Thoracic aorta (tissue), 2 donors: Measurements from ENCODE around the gene AOC2. TPM values are rescaled to one million over a fixed set of nuclear protein-coding genes. Genes with fewer than 3 reads are reported as not detected.
"Not testable (repeated sequence)": the region's sequence is repeated elsewhere in the genome, so short reads cannot be mapped to it uniquely, and the experiment has no call there.

ENCODE experiments used
- ATAC-seq: fragments of 150-250 bp; one replicate; pipeline ENCODE4 v1.8.0; 2017; ENCODE audit warnings: low read depth; ENCODE audit not compliant: insufficient number of reproducible peaks, low FRiP score
- DNase-seq: peaks from one replicate; pipeline ENCODE4 v3.0.0-alpha.2; 2020; ENCODE audit warnings: low spot score
- H3K27ac ChIP-seq, 2 donors: fragments of 200-600 bp; sonication (generic); 1 replicate in 1 of 2; 2 replicates in 1 of 2; pipeline ENCODE4 v1.5.1; 2016; ENCODE audit warnings: mild to moderate bottlenecking in 2 of 2, moderate library complexity in 2 of 2
- H3K27me3 ChIP-seq: fragments of 200-600 bp; sonication (generic); replicated peaks from 2 replicates; pipeline ENCODE4 v1.6.0; 2016; ENCODE audit warnings: mild to moderate bottlenecking; ENCODE audit not compliant: insufficient read depth
- H3K36me3 ChIP-seq: fragments of 200-600 bp; sonication (generic); one replicate; pipeline ENCODE4 v1.5.1; 2016
- H3K4me1 ChIP-seq, 2 donors: fragments of 200-600 bp; sonication (generic); 1 replicate in 1 of 2; 2 replicates in 1 of 2; pipeline versions ENCODE4 v1.5.1 to v1.6.0; 2016; ENCODE audit warnings: low read depth in 2 of 2, mild to moderate bottlenecking in 1 of 2; ENCODE audit not compliant: control insufficient read depth in 1 of 2
- H3K4me3 ChIP-seq: fragments of 200-600 bp; sonication (generic); 2 replicates; pipeline ENCODE4 v1.5.1; 2016; ENCODE audit warnings: mild to moderate bottlenecking
- H3K9me3 ChIP-seq: fragments of 200-600 bp; sonication (generic); 2 replicates; pipeline ENCODE4 v1.5.1; 2016
- total RNA-seq, 2 donors: library from RNA; depleted of rRNA; stranded (reverse); fragments of >200 nt; gene quantifications; one replicate each; pipeline versions ENCODE4 v1.1.0 to v1.2.3, GENCODE V29; 2016
- TF ChIP-seq, protein P1 (sequence below): fragments of 200-600 bp; sonication (generic); IDR thresholded peaks from one replicate; pipeline ENCODE4 v1.5.1; 2019; ENCODE audit warnings: antibody characterized with exemption

Gene AOC2
- total RNA-seq, 2 donors from 2014 or later, result 0.68 to 2.8 TPM

DNA sequence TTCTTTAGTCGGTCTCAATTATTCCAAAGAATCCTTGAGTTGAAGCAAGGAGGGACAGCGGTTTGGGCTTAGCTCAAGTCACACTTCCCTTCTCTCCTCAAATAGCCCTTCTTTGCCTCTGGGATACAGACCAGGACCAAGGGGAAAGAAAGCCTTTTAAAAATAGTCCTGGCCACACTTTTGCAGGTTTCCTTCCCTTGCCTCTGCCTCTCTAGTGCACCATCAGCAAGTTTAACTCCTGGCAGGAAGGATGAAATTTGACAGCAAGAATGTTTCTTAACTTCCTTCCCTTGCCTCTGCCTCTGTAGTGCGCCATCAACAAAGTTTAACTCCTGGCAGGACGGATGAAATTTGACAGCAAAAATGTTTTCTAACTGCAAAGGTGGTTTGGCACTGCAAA, 49.0 kb downstream of the AOC2 start:
- no peaks in the 10 kb centered on the region for H3K9me3 ChIP-seq
- H3K4me3 ChIP-seq, result peak overlapping the region; percentile 0
- no peaks in the 10 kb centered on the region for H3K27me3 ChIP-seq
- no peak for DNase-seq
- H3K4me1 ChIP-seq, result peaks cover 36 to 51% of the 10 kb centered on the region in 2 donors
- peak overlapping the region; percentile 73 to 82 for H3K27ac ChIP-seq
- H3K36me3 ChIP-seq, result no peaks in the 10 kb centered on the region
- TF ChIP-seq, protein P1, sequence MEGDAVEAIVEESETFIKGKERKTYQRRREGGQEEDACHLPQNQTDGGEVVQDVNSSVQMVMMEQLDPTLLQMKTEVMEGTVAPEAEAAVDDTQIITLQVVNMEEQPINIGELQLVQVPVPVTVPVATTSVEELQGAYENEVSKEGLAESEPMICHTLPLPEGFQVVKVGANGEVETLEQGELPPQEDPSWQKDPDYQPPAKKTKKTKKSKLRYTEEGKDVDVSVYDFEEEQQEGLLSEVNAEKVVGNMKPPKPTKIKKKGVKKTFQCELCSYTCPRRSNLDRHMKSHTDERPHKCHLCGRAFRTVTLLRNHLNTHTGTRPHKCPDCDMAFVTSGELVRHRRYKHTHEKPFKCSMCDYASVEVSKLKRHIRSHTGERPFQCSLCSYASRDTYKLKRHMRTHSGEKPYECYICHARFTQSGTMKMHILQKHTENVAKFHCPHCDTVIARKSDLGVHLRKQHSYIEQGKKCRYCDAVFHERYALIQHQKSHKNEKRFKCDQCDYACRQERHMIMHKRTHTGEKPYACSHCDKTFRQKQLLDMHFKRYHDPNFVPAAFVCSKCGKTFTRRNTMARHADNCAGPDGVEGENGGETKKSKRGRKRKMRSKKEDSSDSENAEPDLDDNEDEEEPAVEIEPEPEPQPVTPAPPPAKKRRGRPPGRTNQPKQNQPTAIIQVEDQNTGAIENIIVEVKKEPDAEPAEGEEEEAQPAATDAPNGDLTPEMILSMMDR, result no peak
- ATAC-seq, result no peak

DNA sequence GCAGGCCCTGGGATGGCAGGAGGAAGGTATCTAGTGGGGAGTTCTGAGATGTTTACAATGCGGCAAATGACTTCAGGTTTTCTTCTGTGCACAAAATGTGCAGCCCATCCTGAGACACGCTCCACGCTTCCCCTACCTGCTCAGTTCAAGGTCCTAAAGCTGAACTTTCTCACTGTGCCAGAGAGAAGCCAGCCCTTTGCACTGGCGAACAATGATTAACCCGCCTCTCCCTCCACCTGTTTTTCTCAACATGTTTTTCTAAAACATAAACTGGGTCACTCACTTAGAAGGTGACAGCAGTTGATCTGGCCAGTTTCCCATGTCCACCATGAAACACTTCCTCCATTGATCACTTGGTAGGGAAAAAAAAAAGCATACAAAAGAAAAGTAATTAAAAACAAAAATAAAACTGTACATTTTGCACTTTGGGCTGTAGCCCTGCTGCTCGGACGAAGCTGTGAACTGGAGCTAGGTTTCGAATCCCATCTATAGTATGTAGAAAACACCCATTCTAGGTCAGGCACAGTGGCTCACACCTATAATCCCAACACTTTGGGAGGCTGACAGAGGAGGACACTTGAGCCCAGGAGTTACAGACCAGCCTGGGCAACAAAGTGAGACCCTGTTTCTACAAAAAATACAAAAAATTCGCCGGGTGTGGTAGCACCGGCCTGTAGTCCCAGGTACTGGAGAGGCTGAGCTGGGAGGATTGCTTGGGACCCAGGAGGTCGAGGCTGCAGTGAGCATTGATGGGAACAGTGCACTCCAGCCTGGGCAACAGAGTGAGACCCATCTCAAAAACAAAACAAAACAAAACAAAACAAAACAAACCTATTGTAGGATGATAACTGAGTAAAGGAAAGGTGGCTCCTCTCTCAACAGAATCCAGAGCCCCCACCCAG, 50.2 kb downstream of the AOC2 start:
- peak overlapping the region; percentile 18 for H3K4me3 ChIP-seq
- no peak for DNase-seq
- H3K4me1 ChIP-seq, result peaks cover 36 to 51% of the 10 kb centered on the region in 2 donors
- H3K36me3 ChIP-seq, result no peaks in the 10 kb centered on the region
- H3K27ac ChIP-seq, result peak overlapping the region; percentile 73 to 82
- TF ChIP-seq, protein P1, result no peak
- no peaks in the 10 kb centered on the region for H3K9me3 ChIP-seq
- no peaks in the 10 kb centered on the region for H3K27me3 ChIP-seq
- ATAC-seq, result no peak

DNA sequence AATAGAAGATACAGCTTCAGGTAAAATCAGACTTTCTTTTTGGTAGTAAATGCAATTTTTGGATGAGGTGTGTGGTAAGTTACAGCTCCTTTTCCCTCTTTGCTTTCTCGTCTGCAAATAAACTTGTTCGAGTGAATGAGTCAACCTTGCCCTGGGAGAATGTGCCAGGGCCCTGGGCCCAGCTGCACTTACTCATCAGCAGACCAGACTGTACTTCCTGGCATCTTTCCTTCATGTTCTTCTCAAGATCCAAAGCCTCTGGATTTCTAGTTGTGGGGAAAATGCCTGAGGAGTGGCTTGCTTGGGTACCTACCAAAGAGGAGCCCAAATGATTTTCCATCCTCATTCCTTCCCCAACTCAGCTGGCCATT, 50.8 kb downstream of the AOC2 start:
- ATAC-seq (peak; percentile 75), DNase-seq (peak; percentile 57)
- no peaks in the 10 kb centered on the region for H3K27me3 ChIP-seq
- peak overlapping the region; percentile 18 for H3K4me3 ChIP-seq
- H3K36me3 ChIP-seq, result no peaks in the 10 kb centered on the region
- peak overlapping the region; percentile 73 to 82 for H3K27ac ChIP-seq
- H3K4me1 ChIP-seq, result peaks cover 36 to 51% of the 10 kb centered on the region in 2 donors
- no peaks in the 10 kb centered on the region for H3K9me3 ChIP-seq
- TF ChIP-seq, protein P1, result no peak

DNA sequence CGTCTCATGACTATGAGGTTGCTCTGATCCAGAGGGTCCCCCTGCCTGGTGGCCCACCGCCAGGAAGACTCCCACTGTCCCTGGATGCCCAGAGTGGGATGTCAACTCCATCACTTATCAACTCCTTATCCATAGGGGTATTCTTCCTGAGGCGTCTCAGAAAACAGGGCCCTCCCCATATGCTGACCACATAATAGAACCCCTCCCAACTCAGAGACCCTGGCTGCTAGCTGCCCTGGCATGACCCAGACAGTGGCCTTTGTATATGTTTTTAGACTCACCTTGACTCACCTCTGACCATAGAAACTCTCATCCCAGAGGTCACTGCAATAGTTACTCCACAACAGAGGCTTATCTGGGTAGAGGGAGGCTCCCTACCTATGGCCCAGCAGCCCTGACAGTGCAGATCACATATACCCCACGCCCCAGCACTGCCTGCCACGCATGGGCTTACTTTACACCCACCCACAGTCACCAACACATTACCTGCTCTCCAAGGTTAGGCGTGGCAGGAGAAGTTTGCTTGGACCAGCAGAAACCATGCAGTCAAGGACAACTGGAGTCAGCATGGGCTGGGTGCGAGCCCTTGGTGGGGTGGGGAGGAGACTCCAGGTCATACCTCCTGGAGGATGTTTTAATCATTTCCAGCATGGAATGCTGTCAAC, 53.9 kb downstream of the AOC2 start:
- no peak for ATAC-seq
- no peaks in the 10 kb centered on the region for H3K9me3 ChIP-seq

DNA sequence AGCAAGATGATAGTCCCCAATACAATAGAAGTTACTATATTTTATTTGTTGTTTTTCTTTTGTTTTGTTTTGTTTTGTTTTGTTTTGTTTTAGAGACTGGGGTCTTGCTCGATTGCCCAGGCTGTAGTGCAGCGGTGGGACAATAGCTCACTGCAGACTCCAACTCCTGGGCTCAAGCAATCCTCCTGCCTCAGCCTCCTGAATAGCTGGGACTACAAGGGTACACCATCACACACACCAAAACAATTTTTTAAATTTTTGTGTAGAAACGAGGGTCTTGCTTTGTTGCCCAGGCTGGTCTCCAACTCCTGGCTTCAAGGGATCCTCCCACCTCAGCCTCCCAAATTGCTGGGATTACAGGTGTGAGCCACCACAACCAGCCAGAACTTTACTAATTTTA, 55.6 kb downstream of the AOC2 start:
- not testable (repeated sequence) for H3K4me1 ChIP-seq, H3K4me3 ChIP-seq, H3K27me3 ChIP-seq, H3K36me3 ChIP-seq, H3K9me3 ChIP-seq, ATAC-seq, H3K27ac ChIP-seq, DNase-seq

More for the DNA sequence above, 53.9 kb downstream of the AOC2 start:
- Histone ChIP-seq H3K36me3 (no peaks in the 10 kb centered on the region), H3K4me3 (no peak overlapping the region), H3K4me1 (peaks cover 16 to 25% of the 10 kb centered on the region in 2 donors), H3K27me3 (no peaks in the 10 kb centered on the region), H3K27ac (no peak overlapping the region)
- no peak for DNase-seq
- TF ChIP-seq, protein P1, result no peak

Other genes starting within 250 kb of the AOC2 start
- gene RETREG3, start 235.2 kb upstream of the AOC2 start, total RNA-seq, result 10 to 100 TPM; 49.0 to 60.4 TPM
- 10 to 100 TPM; 26.7 to 47.0 TPM for gene TUBG1, start 234.9 kb upstream of the AOC2 start, total RNA-seq
- gene TUBG2, start 185.3 kb upstream of the AOC2 start, total RNA-seq, result 10 to 100 TPM; 47.2 to 49.0 TPM
- 10 to 100 TPM; 54.8 to 59.2 TPM for gene PLEKHH3, start 167.6 kb upstream of the AOC2 start, total RNA-seq
- gene CCR10, start 162.7 kb upstream of the AOC2 start, total RNA-seq, result 1 to 10 TPM; 3.2 to 3.4 TPM
- 10 to 100 TPM in 1 of 2 donors, 1 to 10 TPM in 1; 9.1 to 19.6 TPM for gene CNTNAP1, start 162.0 kb upstream of the AOC2 start, total RNA-seq
- gene EZH1, start 99.5 kb upstream of the AOC2 start, total RNA-seq, result 10 to 100 TPM; 66.3 to 75.2 TPM
- 10 to 100 TPM; 11.0 to 32.3 TPM for gene RAMP2, start 83.4 kb upstream of the AOC2 start, total RNA-seq
- gene VPS25, start 71.1 kb upstream of the AOC2 start, total RNA-seq, result 10 to 100 TPM; 18.5 to 24.2 TPM
- gene WNK4, start 64.0 kb upstream of the AOC2 start, total RNA-seq, result not detected
- 10 to 100 TPM; 34.3 to 36.1 TPM for gene COA3, start 45.9 kb upstream of the AOC2 start, total RNA-seq
- gene CNTD1, start 45.7 kb upstream of the AOC2 start, total RNA-seq, result not detected
- 100 to 1,000 TPM in 1 of 2 donors, 10 to 100 TPM in 1; 99.6 to 122 TPM for gene BECN1, start 20.3 kb upstream of the AOC2 start, total RNA-seq
- gene PSME3, start 11.2 kb upstream of the AOC2 start, total RNA-seq, result 10 to 100 TPM; 41.2 to 82.5 TPM
- 100 to 1,000 TPM; 117 to 146 TPM for gene AOC3, start 6.6 kb downstream of the AOC2 start, total RNA-seq
- gene G6PC1, start 56.2 kb downstream of the AOC2 start, total RNA-seq, result not detected
- gene AARSD1, start 119.9 kb downstream of the AOC2 start, total RNA-seq, result 10 to 100 TPM; 26.0 to 35.5 TPM
- 1 to 10 TPM; 1.5 to 2.0 TPM for gene PTGES3L, start 135.5 kb downstream of the AOC2 start, total RNA-seq
- gene RUNDC1, start 136.0 kb downstream of the AOC2 start, total RNA-seq, result 10 to 100 TPM; 16.6 to 17.9 TPM
- gene RPL27, start 153.8 kb downstream of the AOC2 start, total RNA-seq, result 100 to 1,000 TPM; 535 to 569 TPM
- 10 to 100 TPM; 34.4 to 34.8 TPM for gene IFI35, start 162.2 kb downstream of the AOC2 start, total RNA-seq
- 100 to 1,000 TPM in 1 of 2 donors, 10 to 100 TPM in 1; 91.5 to 158 TPM for gene VAT1, start 177.8 kb downstream of the AOC2 start, total RNA-seq
- 1 to 10 TPM in 1 of 2 donors, under 1 TPM in 1; 0.81 to 2.4 TPM for gene RND2, start 180.7 kb downstream of the AOC2 start, total RNA-seq